HepG2 (cell line): ENCODE measurements around the gene FAR1. TPM values are rescaled to one million over a fixed set of nuclear protein-coding genes. Genes with fewer than 3 reads are reported as not detected.

ENCODE experiments used
- ATAC-seq: fragments of 200-7000 bp; cut with Tn5 transposase; 3 replicates; pipeline ENCODE4 v1.9.1; 2020; ENCODE audit warnings: mild to moderate bottlenecking, moderate library complexity
- BruUV-seq: library from RNA; stranded (reverse); fragments of 400-500 nt; replicated peaks from 2 replicates; lab custom pipeline; 2021; lab: Mats Ljungman, UMichigan
- CTCF ChIA-PET: fragments of 300-600 bp; formaldehyde crosslinking; extraction: SDS; loops from one replicate; lab custom pipeline; 2021; ENCODE audit warnings: low total read pairs, inconsistent platforms, low intra/inter-chr PET ratio; lab: Yijun Ruan, JAX
- POLR2A ChIA-PET: fragments of 350-600 bp; sonication (Branson Sonifier 250); formaldehyde crosslinking; loops from one replicate; lab custom pipeline; 2020; ENCODE audit warnings: antibody characterized with exemption, inconsistent platforms; lab: Yijun Ruan, JAX
- DNase-seq: peaks from one replicate; pipeline ENCODE4 v3.0.0-alpha.2; 2015; ENCODE audit warnings: low spot score
- FAIRE-seq: peaks from 3 replicates; lab custom pipeline; 2011; peaks lifted over from hg19 to GRCh38; lab: Jason Lieb, UNC
- H2AFZ ChIP-seq: one replicate; pipeline ENCODE4 v1.6.1; 2011; ENCODE audit warnings: low read length, inconsistent platforms
- H3K27ac ChIP-seq: fragments of 300-600 bp; 3 replicates; pipeline ENCODE4 v1.8.0; 2011; ENCODE audit warnings: mixed run types, mild to moderate bottlenecking, mixed read lengths, low read length, inconsistent platforms; ENCODE audit not compliant: insufficient read depth; ENCODE audit errors: extremely low read length
- H3K27me3 ChIP-seq, 2 experiments: fragments of 200-600 bp in 1 of 2; 2 replicates in 1 of 2; 3 replicates in 1 of 2; pipeline versions ENCODE4 v1.6.0 to v1.8.0; 2011; ENCODE audit warnings: low read length in 2 of 2, mild to moderate bottlenecking in 2 of 2, moderate library complexity in 2 of 2, inconsistent platforms in 1 of 2; ENCODE audit not compliant: insufficient read depth in 2 of 2, control insufficient read depth in 1 of 2
- H3K36me3 ChIP-seq, 2 experiments: fragments of 200-600 bp in 1 of 2; replicated peaks in 1 of 2; 2 replicates in 1 of 2; 3 replicates in 1 of 2; pipeline versions ENCODE4 v1.5.1 to v1.8.0; 2011; ENCODE audit warnings: low read length in 2 of 2, inconsistent platforms in 1 of 2; ENCODE audit not compliant: insufficient read depth in 2 of 2, control insufficient read depth in 1 of 2
- H3K4me1 ChIP-seq: 2 replicates; pipeline ENCODE4 v1.5.1; 2012; ENCODE audit warnings: low read length, inconsistent platforms; ENCODE audit not compliant: insufficient read depth
- H3K4me2 ChIP-seq: 2 replicates; pipeline ENCODE4 v1.6.0; 2011; ENCODE audit warnings: low read depth, low read length, inconsistent platforms
- H3K4me3 ChIP-seq, 3 experiments: fragments of 200-600 bp in 1 of 3; sonication (generic), shearing (Covaris generic) in 1 of 3; replicated peaks in 1 of 3; 2 replicates each; pipeline ENCODE4 v1.5.1; 2011 to 2016; ENCODE audit warnings: low read length in 3 of 3, inconsistent platforms in 2 of 3, low read depth in 2 of 3, mild to moderate bottlenecking in 2 of 3, control low read depth in 1 of 3, mixed read lengths in 1 of 3; ENCODE audit not compliant: insufficient read depth in 1 of 3
- H3K79me2 ChIP-seq: one replicate; pipeline ENCODE4 v1.6.1; 2011; ENCODE audit warnings: low read length, inconsistent platforms; ENCODE audit not compliant: insufficient read depth
- H3K9ac ChIP-seq: 2 replicates; pipeline ENCODE4 v1.6.0; 2011; ENCODE audit warnings: mild to moderate bottlenecking, low read depth, low read length, inconsistent platforms; ENCODE audit not compliant: insufficient read depth
- H3K9me3 ChIP-seq: 2 replicates; pipeline ENCODE4 v1.5.1; 2012; ENCODE audit warnings: mild to moderate bottlenecking, low read length
- H4K20me1 ChIP-seq: 2 replicates; pipeline ENCODE4 v1.6.0; 2011; ENCODE audit warnings: inconsistent platforms, mild to moderate bottlenecking, low read length, moderate library complexity; ENCODE audit not compliant: insufficient read depth
- HMG20B ChIP-seq: conservative IDR thresholded peaks from 2 replicates; pipeline ENCODE4 v1.6.1; 2016; ENCODE audit warnings: missing genetic modification reagents, missing compliant biosample characterization
- NBN ChIP-seq: fragments of 450-650 bp; conservative IDR thresholded peaks from 2 replicates; pipeline ENCODE4 v1.6.1; 2017
- ONECUT2 ChIP-seq: sonication (generic); formaldehyde crosslinking; IDR thresholded peaks from 2 replicates; pipeline ENCODE4 v1.4.0; 2020; ENCODE audit warnings: missing genetic modification reagents
- POLR2G ChIP-seq: fragments of 200-400 bp; formaldehyde crosslinking; IDR thresholded peaks from 2 replicates; pipeline ENCODE4 v1.6.1; 2018; ENCODE audit warnings: mild to moderate bottlenecking, low read depth, low read length, moderate library complexity
- TIGD3 ChIP-seq: sonication (generic); formaldehyde crosslinking; IDR thresholded peaks from 2 replicates; pipeline ENCODE4 v1.5.1; 2020; ENCODE audit warnings: mild to moderate bottlenecking, missing genetic modification reagents, borderline replicate concordance
- ZBTB7B ChIP-seq: sonication (generic); formaldehyde crosslinking; IDR thresholded peaks from 2 replicates; pipeline ENCODE4 v1.4.0; 2020; ENCODE audit warnings: missing genetic modification reagents
- ZNF101 ChIP-seq: sonication (generic); formaldehyde crosslinking; IDR thresholded peaks from 2 replicates; pipeline ENCODE4 v1.4.0; 2020; ENCODE audit warnings: mild to moderate bottlenecking, low read depth, missing genetic modification reagents, borderline replicate concordance
- ZNF180 ChIP-seq: sonication (generic); formaldehyde crosslinking; IDR thresholded peaks from 2 replicates; pipeline ENCODE4 v1.4.0; 2020; ENCODE audit warnings: low read depth, missing genetic modification reagents, borderline replicate concordance
- ZNF407 ChIP-seq: sonication (generic); formaldehyde crosslinking; IDR thresholded peaks from one replicate; pipeline ENCODE4 v1.5.1; 2020; ENCODE audit warnings: mild to moderate bottlenecking, missing genetic modification reagents; ENCODE audit errors: not compliant biosample characterization
- ZNF484 ChIP-seq: sonication (generic); formaldehyde crosslinking; IDR thresholded peaks from 2 replicates; pipeline ENCODE4 v1.5.1; 2020; ENCODE audit warnings: mild to moderate bottlenecking, low read depth, missing genetic modification reagents, borderline replicate concordance
- WGBS: methylation state at CpG from one replicate; pipeline ENCODE4 v1.1.6; 2017; ENCODE audit warnings: low lambda C conversion rate; 5-methylcytosine and 5-hydroxymethylcytosine counted together
- in situ Hi-C: cut with HindIII; loops from 2 replicates; pipeline ENCODE4 v1.10.0; 2017; ENCODE audit warnings: low pct_unique_long_range_greater_than_20kb; ENCODE audit not compliant: extremely low pct_ligation_motif_present
- intact Hi-C: fragments of 100-400 bp; cut with micrococcal nuclease; formaldehyde crosslinking; loops from one replicate; pipeline ENCODE4 v1.10.0; 2022; ENCODE audit not compliant: unreplicated experiment
- polyA plus RNA-seq, 8 experiments: library from polyadenylated mRNA; depleted of rRNA in 3 of 8; stranded (reverse) in 7 of 8; unstranded in 1 of 8; fragments of >200 nt; fragmentation: Illumina TruSeq in 4 of 8; extraction: Trizol in 4 of 8; gene quantifications; 2 replicates each; pipeline versions ENCODE4 v1.2.1 to v1.2.3, GENCODE V29; 2011 to 2016; ENCODE audit warnings: low read depth in 4 of 8, missing spikeins in 1 of 8, mixed read lengths in 1 of 8; ENCODE audit not compliant: insufficient read depth in 1 of 8
- total RNA-seq, 5 experiments: library from RNA; depleted of rRNA; stranded (reverse); fragments of >200 nt; fragmentation: Illumina TruSeq; extraction: Trizol; gene quantifications; 2 replicates each; pipeline ENCODE4 v1.2.3, GENCODE V29; 2016; ENCODE audit warnings: low read depth in 1 of 5

Gene FAR1
- total and polyA plus RNA-seq, 2 of the 13 experiments (the other 11 are each of a cell fraction or from before 2014, with no cell fraction given) = 0.40 to 0.95 TPM

GRCh38 chr11:13694115-13694514 lies 25.6 kb downstream of the FAR1 start:
- no peaks in the 10 kb centered on the region for H3K9me3 ChIP-seq
- H3K4me2 ChIP-seq = no peak overlapping the region
- DNase-seq = no peak
- H3K4me3 ChIP-seq = no peak overlapping the region
- H3K36me3 ChIP-seq = no peaks in the 10 kb centered on the region
- no TSS peak for BruUV-seq
- 4% methylated on average over 4 of the region's 4 CpGs for WGBS
- no peak for FAIRE-seq
- intact Hi-C loops = no loop called here
- no peak for ATAC-seq
- in situ Hi-C loops = no loop called here
- H3K9ac ChIP-seq = no peak overlapping the region
- ChIA-PET CTCF (no interaction called here), POLR2A (no interaction called here)
- no peaks in the 10 kb centered on the region for H3K27me3 ChIP-seq
- TF ChIP-seq ZNF180 (CRISPR knock-in tag) (no peak), POLR2G (no peak), NBN (no peak), TIGD3 (CRISPR knock-in tag) (no peak)
- H4K20me1 ChIP-seq = no peaks in the 10 kb centered on the region
- H2AFZ ChIP-seq = no peak overlapping the region
- H3K4me1 ChIP-seq = no peaks in the 10 kb centered on the region
- H3K79me2 ChIP-seq = no peaks in the 10 kb centered on the region
- H3K27ac ChIP-seq = no peak overlapping the region

- no peaks in the 10 kb centered on the region for H3K36me3 ChIP-seq
- H2AFZ ChIP-seq = no peak overlapping the region
- ChIA-PET POLR2A (no interaction called here), CTCF (no interaction called here)
- H3K27me3 ChIP-seq = no peaks in the 10 kb centered on the region
- no peak for FAIRE-seq
- in situ Hi-C loops = no loop called here
- no peaks in the 10 kb centered on the region for H3K4me1 ChIP-seq
- H3K9me3 ChIP-seq = no peaks in the 10 kb centered on the region
- no peak overlapping the region for H3K9ac ChIP-seq
- BruUV-seq = no TSS peak
- no peak for DNase-seq
- H3K79me2 ChIP-seq = no peaks in the 10 kb centered on the region
- no peak for ATAC-seq
- H3K27ac ChIP-seq = no peak overlapping the region
- intact Hi-C loops = no loop called here
- H4K20me1 ChIP-seq = no peaks in the 10 kb centered on the region
- H3K4me2 ChIP-seq = no peak overlapping the region
- H3K4me3 ChIP-seq = no peak overlapping the region
- TF ChIP-seq ZNF407 (no peak), HMG20B (CRISPR knock-in tag) (no peak), ONECUT2 (CRISPR knock-in tag) (no peak), ZNF484 (CRISPR knock-in tag) (no peak), ZNF101 (CRISPR knock-in tag) (no peak), ZBTB7B (CRISPR knock-in tag) (no peak)
Measured at GRCh38 chr11:13695886-13696285, 27.4 kb downstream of the FAR1 start.
